Spleen (tissue), 11 donors: ENCODE results near the gene NCOR2. TPM values are rescaled to one million over a fixed set of nuclear protein-coding genes. Genes with fewer than 3 reads are reported as not detected.
A peak's percentile ranks its signal among the peaks of the same experiment; 100 is the strongest.

Experiments
- DNase-seq: peaks from one replicate; pipeline ENCODE4 v3.0.0-alpha.2; 2020
- H3K27ac ChIP-seq, 8 donors: fragments of 200-600 bp; sonication (generic) in 7 of 8; 1 replicate in 4 of 8; 2 replicates in 4 of 8; pipeline versions ENCODE4 v1.5.0 to v1.8.0; 2016 to 2021; ENCODE audit warnings: inconsistent platforms in 4 of 8, mild to moderate bottlenecking in 4 of 8, moderate library complexity in 1 of 8
- H3K27me3 ChIP-seq, 7 donors: fragments of 200-600 bp; sonication (generic) in 6 of 7; replicated peaks in 1 of 7; 1 replicate in 4 of 7; 2 replicates in 3 of 7; pipeline versions ENCODE4 v1.5.0 to v1.8.0; 2016 to 2021; ENCODE audit warnings: inconsistent platforms in 3 of 7, mild to moderate bottlenecking in 1 of 7
- H3K36me3 ChIP-seq, 6 donors: fragments of 200-600 bp; sonication (generic) in 5 of 6; 1 replicate in 4 of 6; 2 replicates in 2 of 6; pipeline versions ENCODE4 v1.5.0 to v1.8.0; 2016 to 2021; ENCODE audit warnings: inconsistent platforms in 2 of 6
- H3K4me1 ChIP-seq, 6 donors: fragments of 200-600 bp; sonication (generic) in 5 of 6; 1 replicate in 3 of 6; 2 replicates in 3 of 6; pipeline versions ENCODE4 v1.5.0 to v1.8.0; 2016 to 2021; ENCODE audit warnings: inconsistent platforms in 3 of 6
- H3K4me3 ChIP-seq, 8 donors: fragments of 200-600 bp; sonication (generic) in 7 of 8; 1 replicate in 4 of 8; 2 replicates in 4 of 8; pipeline versions ENCODE4 v1.5.0 to v1.8.0; 2016 to 2021; ENCODE audit warnings: inconsistent platforms in 4 of 8, mild to moderate bottlenecking in 4 of 8, moderate library complexity in 2 of 8
- H3K9me3 ChIP-seq, 8 donors: fragments of 200-600 bp; sonication (generic) in 7 of 8; 1 replicate in 4 of 8; 2 replicates in 4 of 8; pipeline versions ENCODE4 v1.5.0 to v1.8.0; 2016 to 2021; ENCODE audit warnings: inconsistent platforms in 4 of 8
- POLR2A ChIP-seq, 3 donors: fragments of 450-650 bp; IDR thresholded peaks; one replicate each; pipeline ENCODE4 v1.5.1; 2017; ENCODE audit warnings: antibody characterized with exemption in 3 of 3, mild to moderate bottlenecking in 1 of 3
- POLR2AphosphoS5 ChIP-seq, 3 donors: sonication (generic); formaldehyde crosslinking; IDR thresholded peaks; one replicate each; pipeline ENCODE4 v1.5.1; 2017; ENCODE audit warnings: antibody characterized with exemption in 3 of 3
- WGBS, 5 donors: extraction: QIAGEN DNeasy Blood & Tissue Kit in 3 of 5; methylation state at CpG; one replicate each; pipeline versions ENCODE4 v1.1.5 to v1.1.7; 2013 to 2018; 5-methylcytosine and 5-hydroxymethylcytosine counted together
- intact Hi-C: fragments of 100-400 bp; cut with DNase I; formaldehyde crosslinking; loops from one replicate; pipeline ENCODE4 v1.15.0; 2023; ENCODE audit warnings: low total_unique reads
- polyA plus RNA-seq, 3 donors: library from polyadenylated mRNA; stranded (reverse); fragments of 200-250 nt; gene quantifications; one replicate each; pipeline ENCODE4 v1.2.1, GENCODE V29; 2013
- total RNA-seq, 7 donors: library from RNA; depleted of rRNA in 3 of 7; stranded (reverse); fragments of >200 nt in 3 of 7; fragmentation: NEBNext Ultra II Directional in 4 of 7; extraction: Animal tissue kit (Norgen Biotek cat#: 25700) in 4 of 7; gene quantifications; one replicate each; pipeline versions ENCODE4 v1.1.0 to v1.2.1, GENCODE V29; 2016 to 2021
- TF ChIP-seq, protein P1 (sequence below), 11 experiments: fragments of 200-600 bp in 7 of 11; fragments of 450-650 bp in 4 of 11; sonication (generic) in 4 of 11; IDR thresholded peaks in 8 of 11; conservative IDR thresholded peaks in 3 of 11; 1 replicate in 7 of 11; 2 replicates in 4 of 11; pipeline versions ENCODE4 v1.4.0 to v1.8.0; 2016 to 2021; ENCODE audit warnings: antibody characterized with exemption in 11 of 11, inconsistent platforms in 4 of 11, mild to moderate bottlenecking in 1 of 11
- donor health status: healthy with polysubstance abuse.
- donor health status: DM: no; HTN: no; CAD: no; lungs with moderate emphysema.
- donor health status: DM: no; HTN: no; CAD: no.
- donor health status: Bipolar disorder and iron deficiency.
- donor health status: healthy.
- donor health status: DM: no; HTN: no; CAD: no.
- donor health status: DM: yes; HTN: yes; CAD: no.

NCOR2 gene
- total and polyA plus RNA-seq, 10 donors: 13.2 to 236 (median 157) TPM

DNA sequence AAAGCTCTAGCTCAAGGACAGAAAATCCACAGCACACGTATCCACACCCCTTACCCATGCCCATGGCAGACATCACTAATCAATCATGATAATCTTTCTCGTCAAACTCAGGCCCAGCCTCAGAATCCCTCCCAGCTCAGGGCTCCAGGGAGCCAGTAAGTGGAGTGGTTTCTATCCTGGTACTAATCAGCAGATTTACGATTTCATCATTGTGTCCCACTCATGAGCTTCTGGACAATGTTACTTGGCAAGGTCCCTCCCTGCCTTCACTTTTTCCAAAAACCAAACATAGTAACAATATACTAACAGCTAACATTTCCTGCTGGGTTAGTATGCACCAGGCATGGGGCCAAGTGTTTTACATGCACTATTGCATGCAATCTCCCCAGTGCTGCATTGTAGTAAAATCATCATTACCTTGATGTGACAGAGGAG, 45.8 kb upstream of the NCOR2 start:
- 68 to 84% (median 81%) methylated on average over 3 of the region's 3 CpGs for WGBS, 5 donors

DNA sequence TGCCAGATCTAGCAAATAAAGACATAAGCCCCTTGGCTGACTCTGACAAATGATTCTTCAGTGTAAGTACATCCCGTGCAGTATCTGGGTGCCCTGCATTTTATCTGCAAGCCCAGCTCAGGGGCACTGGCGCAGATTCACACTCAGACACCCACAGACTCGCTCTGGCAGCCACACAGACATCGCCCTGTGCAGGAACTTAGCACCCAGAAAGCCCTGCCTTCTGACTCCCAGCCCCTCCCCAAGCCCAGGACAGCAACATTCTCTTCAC, 44.9 kb upstream of the NCOR2 start:
- H3K4me1 ChIP-seq: peaks cover 15 to 47% (median 38%) of the 10 kb centered on the region in 6 donors
- H3K27me3 ChIP-seq: peaks cover 0 to 12% (median 0%) of the 10 kb centered on the region in 7 donors
- no peak overlapping the region for H3K27ac ChIP-seq
- H3K4me3 ChIP-seq: no peak overlapping the region
- WGBS, 5 donors: 74 to 92% (median 81%) methylated on average over 3 to 4 of the region's 4 CpGs
- H3K9me3 ChIP-seq: peaks cover 0 to 7% (median 3%) of the 10 kb centered on the region in 8 donors
- no peaks in the 10 kb centered on the region for H3K36me3 ChIP-seq
- DNase-seq: no peak
- TF ChIP-seq POLR2AphosphoS5 (IDR thresholded peaks at IDR 0.05) (no peak), POLR2A (IDR thresholded peaks at IDR 0.05) (no peak)
- TF ChIP-seq, protein P1, sequence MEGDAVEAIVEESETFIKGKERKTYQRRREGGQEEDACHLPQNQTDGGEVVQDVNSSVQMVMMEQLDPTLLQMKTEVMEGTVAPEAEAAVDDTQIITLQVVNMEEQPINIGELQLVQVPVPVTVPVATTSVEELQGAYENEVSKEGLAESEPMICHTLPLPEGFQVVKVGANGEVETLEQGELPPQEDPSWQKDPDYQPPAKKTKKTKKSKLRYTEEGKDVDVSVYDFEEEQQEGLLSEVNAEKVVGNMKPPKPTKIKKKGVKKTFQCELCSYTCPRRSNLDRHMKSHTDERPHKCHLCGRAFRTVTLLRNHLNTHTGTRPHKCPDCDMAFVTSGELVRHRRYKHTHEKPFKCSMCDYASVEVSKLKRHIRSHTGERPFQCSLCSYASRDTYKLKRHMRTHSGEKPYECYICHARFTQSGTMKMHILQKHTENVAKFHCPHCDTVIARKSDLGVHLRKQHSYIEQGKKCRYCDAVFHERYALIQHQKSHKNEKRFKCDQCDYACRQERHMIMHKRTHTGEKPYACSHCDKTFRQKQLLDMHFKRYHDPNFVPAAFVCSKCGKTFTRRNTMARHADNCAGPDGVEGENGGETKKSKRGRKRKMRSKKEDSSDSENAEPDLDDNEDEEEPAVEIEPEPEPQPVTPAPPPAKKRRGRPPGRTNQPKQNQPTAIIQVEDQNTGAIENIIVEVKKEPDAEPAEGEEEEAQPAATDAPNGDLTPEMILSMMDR (IDR thresholded peaks at IDR 0.05 in 8 of 11, conservative IDR thresholded peaks at IDR 0.05 in 3 of 11): no peak
- intact Hi-C loops: no loop called here

More for the DNA sequence above, 45.8 kb upstream of the NCOR2 start:
- H3K4me3 ChIP-seq: no peak overlapping the region
- peaks cover 15 to 42% (median 33%) of the 10 kb centered on the region in 6 donors for H3K4me1 ChIP-seq
- H3K27ac ChIP-seq: no peak overlapping the region
- H3K27me3 ChIP-seq: peaks cover 0 to 20% (median 0%) of the 10 kb centered on the region in 7 donors
- DNase-seq: no peak
- no peak for TF ChIP-seq POLR2A (IDR thresholded peaks at IDR 0.05)
- no peak for TF ChIP-seq POLR2AphosphoS5 (IDR thresholded peaks at IDR 0.05)
- TF ChIP-seq, protein P1 (IDR thresholded peaks at IDR 0.05 in 8 of 11, conservative IDR thresholded peaks at IDR 0.05 in 3 of 11): no peak
- peaks cover 0 to 7% (median 3%) of the 10 kb centered on the region in 8 donors for H3K9me3 ChIP-seq
- no peaks in the 10 kb centered on the region for H3K36me3 ChIP-seq
- intact Hi-C loops: no loop called here

DNA sequence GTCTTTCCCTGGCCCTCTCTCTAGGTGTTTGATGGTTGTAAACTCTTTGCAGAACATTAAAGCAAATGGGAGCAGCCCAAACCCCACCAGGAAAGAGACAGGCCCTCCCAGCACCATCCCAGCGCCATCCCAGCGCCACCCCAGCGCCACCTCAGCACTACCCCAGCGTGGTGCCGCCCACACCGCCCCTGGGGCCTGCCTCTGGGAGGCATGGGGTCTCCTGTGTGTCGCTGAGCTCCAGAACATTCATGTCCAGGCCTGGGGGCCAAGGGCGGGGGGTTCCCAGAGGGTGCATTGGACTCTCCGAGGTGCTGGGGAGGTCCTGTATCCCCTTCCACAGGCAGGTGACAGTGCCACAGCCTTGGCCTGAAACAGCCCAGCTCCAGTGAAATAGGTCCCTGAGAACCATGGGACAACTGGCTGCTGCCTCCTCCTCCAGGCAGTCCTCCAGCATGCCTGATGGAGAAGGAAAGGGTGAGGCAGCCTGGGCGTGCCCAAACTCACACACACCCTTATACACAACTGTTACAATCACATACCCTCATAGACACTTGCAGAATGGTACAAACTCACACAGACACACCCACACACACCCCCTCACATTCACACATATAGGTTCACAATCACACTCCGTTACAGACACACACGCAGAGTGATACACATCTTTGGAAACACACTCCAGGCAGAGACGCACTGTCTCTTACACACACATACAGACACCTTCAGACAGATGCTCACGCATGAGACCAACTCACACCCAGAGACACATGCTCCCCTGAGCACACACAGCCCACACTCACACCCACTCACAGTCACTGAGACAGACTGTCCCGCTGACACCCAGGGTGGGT, 44.4 kb upstream of the NCOR2 start:
- TF ChIP-seq, protein P1 (IDR thresholded peaks at IDR 0.05 in 8 of 11, conservative IDR thresholded peaks at IDR 0.05 in 3 of 11): no peak
- no peak for TF ChIP-seq POLR2A (IDR thresholded peaks at IDR 0.05)
- no peak for TF ChIP-seq POLR2AphosphoS5 (IDR thresholded peaks at IDR 0.05)
- DNase-seq: peak; percentile 70
- Histone ChIP-seq H3K27ac (no peak overlapping the region), H3K36me3 (no peaks in the 10 kb centered on the region), H3K27me3 (peaks cover 0 to 12% (median 0%) of the 10 kb centered on the region in 7 donors), H3K9me3 (peaks cover 0 to 7% (median 3%) of the 10 kb centered on the region in 8 donors), H3K4me1 (peaks cover 15 to 41% (median 33%) of the 10 kb centered on the region in 6 donors), H3K4me3 (no peak overlapping the region)
- intact Hi-C loops: no loop called here
- WGBS, 5 donors: 87 to 93% (median 90%) methylated on average over 9 to 15 of the region's 15 CpGs
